Measurements from ENCODE around the gene TMEM258. TPM values are rescaled to one million over a fixed set of nuclear protein-coding genes. Genes with fewer than 3 reads are reported as not detected.

The TMEM258 gene
- total and polyA plus RNA-seq, 3 experiments from 2014 or later, result 148 to 258 (median 152) TPM

- Histone ChIP-seq H3K27ac (ENCODE audit: low read depth, low read length) (no peak overlapping the region), H3K4me3 (ENCODE audit: low read length) (no peak overlapping the region), H3K4me1 (ENCODE audit: insufficient read depth, low read length) (peaks cover 11% of the 10 kb centered on the region), H3K27me3 (ENCODE audit: insufficient read depth, low read length, poor library complexity, severe bottlenecking) (no peaks in the 10 kb centered on the region), H3K9me3 (ENCODE audit: low read length) (no peaks in the 10 kb centered on the region), H3K36me3 (ENCODE audit: insufficient read depth, low read length) (peaks cover 41% of the 10 kb centered on the region)
- peak overlapping the region in 2 of 8 donors; percentile 32 to 91 for H3K27ac Mint-ChIP-seq
- H3K27me3 Mint-ChIP-seq, result no peaks in the 10 kb centered on the region
- no peak for DNase-seq
- H3K4me1 Mint-ChIP-seq, result peaks cover 13 to 34% (median 22%) of the 10 kb centered on the region in 3 donors
- peak overlapping the region in 1 of 7 donors; percentile 18 for H3K4me3 Mint-ChIP-seq
- peaks cover 0 to 80% (median 5%) of the 10 kb centered on the region in 3 donors for H3K36me3 Mint-ChIP-seq
- no peaks in the 10 kb centered on the region for H3K9me3 Mint-ChIP-seq
- POLR2A ChIA-PET, result no interaction called here
- CTCF ChIA-PET, result interaction anchor here (1.3 to 1.7 kb wide), 4 partner anchors 9 to 294 kb away, joined by 3 to 5 read pairs (median 4); no protein-coding TSS in a partner anchor
Measured at GRCh38 chr11:61787928-61788491, 4.4 kb downstream of the TMEM258 start.

GRCh38 chr11:61785837-61786402, 6.5 kb downstream of the TMEM258 start:
- peaks cover 5 to 18% (median 9%) of the 10 kb centered on the region in 3 donors for H3K4me1 Mint-ChIP-seq
- no peaks in the 10 kb centered on the region for H3K4me1 ChIP-seq (ENCODE audit: insufficient read depth, low read length)
- no peak for DNase-seq
- H3K27me3 ChIP-seq (ENCODE audit: insufficient read depth, low read length, poor library complexity, severe bottlenecking), result no peaks in the 10 kb centered on the region
- CTCF ChIA-PET, result interaction anchor here (1.0 kb wide), 1 partner anchor 11 kb away, joined by 5 read pairs; no protein-coding TSS in a partner anchor
- H3K4me3 ChIP-seq (ENCODE audit: low read length), result no peak overlapping the region
- no peaks in the 10 kb centered on the region for H3K27me3 Mint-ChIP-seq
- no peak overlapping the region for H3K27ac ChIP-seq (ENCODE audit: low read depth, low read length)
- H3K27ac Mint-ChIP-seq, result peak overlapping the region in 1 of 8 donors; percentile 61
- peaks cover 41% of the 10 kb centered on the region for H3K36me3 ChIP-seq (ENCODE audit: insufficient read depth, low read length)
- H3K36me3 Mint-ChIP-seq, result peaks cover 0 to 72% (median 5%) of the 10 kb centered on the region in 3 donors
- POLR2A ChIA-PET, result no interaction called here
- no peaks in the 10 kb centered on the region for H3K9me3 Mint-ChIP-seq
- H3K9me3 ChIP-seq (ENCODE audit: low read length), result no peaks in the 10 kb centered on the region
- H3K4me3 Mint-ChIP-seq, result no peak overlapping the region

DNA sequence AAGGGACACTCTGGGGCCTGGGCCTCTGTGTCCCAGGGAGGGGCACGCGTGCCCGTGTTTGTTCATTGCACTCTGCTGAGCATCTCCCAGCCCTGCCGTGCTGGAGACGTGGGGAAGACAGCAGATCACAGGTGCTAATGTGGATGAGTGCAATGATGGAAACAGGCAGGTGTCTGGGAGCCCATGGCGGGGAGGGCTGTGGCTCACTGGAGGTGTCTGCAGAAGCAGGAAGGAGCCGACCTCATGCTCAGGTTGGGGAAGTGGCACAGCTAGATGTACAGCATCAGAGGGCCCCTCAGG, 7.9 kb downstream of the TMEM258 start:
- H3K4me3 ChIP-seq (ENCODE audit: low read length), result no peak overlapping the region
- Mint-ChIP-seq H3K9me3 (no peaks in the 10 kb centered on the region), H3K36me3 (peaks cover 0 to 59% (median 2%) of the 10 kb centered on the region in 3 donors), H3K27ac (peak overlapping the region in 1 of 8 donors; percentile 29), H3K4me1 (peaks cover 0 to 4% (median 2%) of the 10 kb centered on the region in 3 donors), H3K4me3 (no peak overlapping the region), H3K27me3 (no peaks in the 10 kb centered on the region)
- no peaks in the 10 kb centered on the region for H3K27me3 ChIP-seq (ENCODE audit: insufficient read depth, low read length, poor library complexity, severe bottlenecking)
- DNase-seq, result no peak
- H3K9me3 ChIP-seq (ENCODE audit: low read length), result no peaks in the 10 kb centered on the region
- H3K4me1 ChIP-seq (ENCODE audit: insufficient read depth, low read length), result no peaks in the 10 kb centered on the region
- ChIA-PET CTCF (no interaction called here), POLR2A (no interaction called here)
- peaks cover 30% of the 10 kb centered on the region for H3K36me3 ChIP-seq (ENCODE audit: insufficient read depth, low read length)
- H3K27ac ChIP-seq (ENCODE audit: low read depth, low read length), result no peak overlapping the region

DNA sequence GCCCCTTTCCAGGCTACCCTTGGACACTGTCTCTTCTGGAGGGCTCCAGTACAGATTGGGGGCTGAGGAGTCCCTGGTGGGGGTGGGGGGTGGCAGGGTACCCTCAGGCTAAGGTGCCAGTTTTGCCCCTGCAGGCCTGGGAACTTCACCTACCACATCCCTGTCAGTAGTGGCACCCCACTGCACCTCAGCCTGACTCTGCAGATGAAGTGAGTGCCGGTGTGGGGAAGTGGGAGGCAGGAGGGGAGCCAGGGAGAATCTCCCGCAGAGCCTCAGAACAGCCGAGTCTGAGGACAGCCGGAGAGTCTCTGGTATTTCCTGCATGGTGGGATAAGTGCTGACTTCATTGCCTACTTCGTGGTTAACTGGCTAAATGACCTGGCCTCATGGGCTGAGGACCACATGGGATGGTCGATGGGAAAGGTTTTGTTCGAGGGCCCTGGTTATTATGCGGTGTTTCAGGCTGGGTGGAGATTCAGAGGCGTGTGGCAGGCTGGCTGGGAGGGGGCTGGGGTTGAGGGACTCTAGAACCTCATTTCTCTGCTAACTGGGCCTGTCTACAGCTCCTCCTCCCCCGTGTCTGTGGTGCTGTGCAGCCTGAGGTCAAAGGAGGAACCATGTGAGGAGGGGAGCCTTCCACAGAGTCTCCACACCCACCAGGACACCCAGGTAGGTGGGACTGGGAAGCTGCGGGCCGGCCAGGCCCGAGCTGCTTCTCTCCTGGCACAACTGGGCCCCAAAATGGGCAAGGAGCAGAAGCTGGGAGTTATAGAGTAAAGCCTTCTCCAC, 8.5 kb downstream of the TMEM258 start:
- ChIA-PET POLR2A (no interaction called here), CTCF (no interaction called here)
- peaks cover 0 to 54% (median 2%) of the 10 kb centered on the region in 3 donors for H3K36me3 Mint-ChIP-seq
- H3K4me1 ChIP-seq (ENCODE audit: insufficient read depth, low read length), result no peaks in the 10 kb centered on the region
- peaks cover 24% of the 10 kb centered on the region for H3K36me3 ChIP-seq (ENCODE audit: insufficient read depth, low read length)
- H3K9me3 ChIP-seq (ENCODE audit: low read length), result no peaks in the 10 kb centered on the region
- peak overlapping the region in 2 of 8 donors; percentile 23 to 36 for H3K27ac Mint-ChIP-seq
- H3K9me3 Mint-ChIP-seq, result no peaks in the 10 kb centered on the region
- DNase-seq, result no peak
- H3K27ac ChIP-seq (ENCODE audit: low read depth, low read length), result no peak overlapping the region
- no peaks in the 10 kb centered on the region for H3K27me3 ChIP-seq (ENCODE audit: insufficient read depth, low read length, poor library complexity, severe bottlenecking)
- H3K4me3 Mint-ChIP-seq, result no peak overlapping the region
- H3K4me3 ChIP-seq (ENCODE audit: low read length), result no peak overlapping the region
- peaks cover 0 to 2% (median 0%) of the 10 kb centered on the region in 3 donors for H3K4me1 Mint-ChIP-seq
- no peaks in the 10 kb centered on the region for H3K27me3 Mint-ChIP-seq

GRCh38 chr11:61782841-61783240, 9.6 kb downstream of the TMEM258 start:
- Histone ChIP-seq H3K27ac (ENCODE audit: low read depth, low read length) (no peak overlapping the region), H3K4me1 (ENCODE audit: insufficient read depth, low read length) (no peaks in the 10 kb centered on the region), H3K27me3 (ENCODE audit: insufficient read depth, low read length, poor library complexity, severe bottlenecking) (no peaks in the 10 kb centered on the region), H3K36me3 (ENCODE audit: insufficient read depth, low read length) (peaks cover 17% of the 10 kb centered on the region), H3K4me3 (ENCODE audit: low read length) (no peak overlapping the region), H3K9me3 (ENCODE audit: low read length) (no peaks in the 10 kb centered on the region)
- Mint-ChIP-seq H3K27me3 (no peaks in the 10 kb centered on the region), H3K36me3 (peaks cover 0 to 44% (median 2%) of the 10 kb centered on the region in 3 donors), H3K9me3 (no peaks in the 10 kb centered on the region), H3K27ac (peak overlapping the region in 2 of 8 donors; percentile 4 to 38), H3K4me3 (no peak overlapping the region), H3K4me1 (peaks cover 0 to 3% (median 3%) of the 10 kb centered on the region in 3 donors)
- DNase-seq, result no peak
- POLR2A ChIA-PET, result no interaction called here
- CTCF ChIA-PET, result interaction anchor here (1.2 kb wide), 1 partner anchor 19 kb away, joined by 3 read pairs; no protein-coding TSS in a partner anchor

GRCh38 chr11:61782299-61782698, 10.1 kb downstream of the TMEM258 start:
- Mint-ChIP-seq H3K27ac (peak overlapping the region in 2 of 8 donors; percentile 68 to 69), H3K9me3 (no peaks in the 10 kb centered on the region), H3K27me3 (no peaks in the 10 kb centered on the region), H3K4me3 (peak overlapping the region in 1 of 7 donors; percentile 55), H3K36me3 (peaks cover 0 to 40% (median 2%) of the 10 kb centered on the region in 3 donors), H3K4me1 (peaks cover 0 to 4% (median 3%) of the 10 kb centered on the region in 3 donors)
- Histone ChIP-seq H3K4me3 (ENCODE audit: low read length) (no peak overlapping the region), H3K4me1 (ENCODE audit: insufficient read depth, low read length) (no peaks in the 10 kb centered on the region), H3K27me3 (ENCODE audit: insufficient read depth, low read length, poor library complexity, severe bottlenecking) (no peaks in the 10 kb centered on the region), H3K9me3 (ENCODE audit: low read length) (no peaks in the 10 kb centered on the region), H3K36me3 (ENCODE audit: insufficient read depth, low read length) (peaks cover 12% of the 10 kb centered on the region), H3K27ac (ENCODE audit: low read depth, low read length) (no peak overlapping the region)
- CTCF ChIA-PET, result interaction anchor here (1.2 kb wide), 1 partner anchor 19 kb away, joined by 3 read pairs; no protein-coding TSS in a partner anchor
- no peak for DNase-seq
- POLR2A ChIA-PET, result no interaction called here

DNA sequence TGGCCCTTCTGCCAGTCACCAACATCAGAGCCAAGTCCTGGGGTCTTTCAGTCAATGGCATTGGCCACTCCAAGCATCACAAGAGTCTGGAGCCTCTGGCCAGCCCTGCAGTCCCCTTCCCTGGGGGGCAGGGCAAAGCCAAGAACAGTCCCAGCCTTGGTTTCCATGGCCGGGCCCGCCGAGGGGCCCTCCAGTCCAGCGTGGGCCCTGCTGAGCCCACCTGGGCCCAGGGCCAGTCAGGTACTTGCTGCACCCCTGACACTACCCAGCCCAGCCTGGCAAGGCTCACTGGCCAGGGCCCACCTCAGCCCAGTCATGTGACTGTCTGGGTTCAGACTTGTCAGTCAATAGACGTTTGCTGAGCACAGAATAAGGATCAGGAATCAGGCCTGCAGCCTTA, 10.8 kb downstream of the TMEM258 start:
- Mint-ChIP-seq H3K36me3 (peaks cover 0 to 32% (median 2%) of the 10 kb centered on the region in 3 donors), H3K27me3 (no peaks in the 10 kb centered on the region), H3K4me1 (peaks cover 6 to 11% (median 8%) of the 10 kb centered on the region in 3 donors), H3K4me3 (no peak overlapping the region), H3K9me3 (no peaks in the 10 kb centered on the region), H3K27ac (peak overlapping the region in 1 of 8 donors; percentile 60)
- Histone ChIP-seq H3K9me3 (ENCODE audit: low read length) (no peaks in the 10 kb centered on the region), H3K4me3 (ENCODE audit: low read length) (no peak overlapping the region), H3K27ac (ENCODE audit: low read depth, low read length) (no peak overlapping the region), H3K27me3 (ENCODE audit: insufficient read depth, low read length, poor library complexity, severe bottlenecking) (no peaks in the 10 kb centered on the region), H3K36me3 (ENCODE audit: insufficient read depth, low read length) (peaks cover 4% of the 10 kb centered on the region), H3K4me1 (ENCODE audit: insufficient read depth, low read length) (peaks cover 6% of the 10 kb centered on the region)
- DNase-seq, result no peak
- ChIA-PET CTCF (interaction anchor here (1.0 kb wide), 1 partner anchor 31 kb away, joined by 3 read pairs; no protein-coding TSS in a partner anchor), POLR2A (no interaction called here)
